Calu3 (cell line): ENCODE measurements around the gene BABAM1. TPM values are rescaled to one million over a fixed set of nuclear protein-coding genes. Genes with fewer than 3 reads are reported as not detected.

Source experiments
- BruUV-seq: library from RNA; stranded (reverse); fragments of 400-500 nt; replicated peaks from 2 replicates; lab custom pipeline; 2021; lab: Mats Ljungman, UMichigan
- CTCF ChIA-PET: fragments of 300-600 bp; sonication (Branson Sonifier 250); formaldehyde crosslinking; loops from one replicate; lab custom pipeline; 2022; ENCODE audit warnings: antibody characterized with exemption; lab: Charles Lee
- DNase-seq: peaks from one replicate; pipeline ENCODE4 v3.0.0; 2022
- H3K27ac Mint-ChIP-seq: one replicate; pipeline ENCODE4 v1.8.0; 2022; ENCODE audit warnings: mixed read lengths; ENCODE audit not compliant: unreplicated experiment
- H3K27me3 Mint-ChIP-seq: one replicate; pipeline ENCODE4 v1.8.0; 2022; ENCODE audit warnings: mixed read lengths; ENCODE audit not compliant: unreplicated experiment
- H3K36me3 Mint-ChIP-seq: one replicate; pipeline ENCODE4 v1.8.0; 2022; ENCODE audit warnings: mild to moderate bottlenecking, moderate library complexity, mixed read lengths; ENCODE audit not compliant: insufficient read depth, unreplicated experiment
- H3K4me1 Mint-ChIP-seq: one replicate; pipeline ENCODE4 v1.8.0; 2022; ENCODE audit warnings: mild to moderate bottlenecking, low read depth, mixed read lengths; ENCODE audit not compliant: unreplicated experiment
- H3K4me3 Mint-ChIP-seq: one replicate; pipeline ENCODE4 v1.8.0; 2022; ENCODE audit warnings: mild to moderate bottlenecking, low read depth, moderate library complexity, mixed read lengths; ENCODE audit not compliant: unreplicated experiment
- H3K9me3 Mint-ChIP-seq: one replicate; pipeline ENCODE4 v1.8.0; 2022; ENCODE audit warnings: low read depth, mixed read lengths; ENCODE audit not compliant: unreplicated experiment
- intact Hi-C: fragments of 100-400 bp; cut with micrococcal nuclease; formaldehyde crosslinking; loops from one replicate; pipeline ENCODE4 v1.10.0; 2022; ENCODE audit not compliant: unreplicated experiment
- total RNA-seq: library from RNA; stranded (reverse); gene quantifications from 2 replicates; pipeline ENCODE4 v1.2.3, GENCODE V29; 2022
- TF ChIP-seq, protein P1 (sequence below): fragments of 200-600 bp; IDR thresholded peaks from one replicate; pipeline ENCODE4 v1.8.0; 2022; ENCODE audit warnings: antibody characterized with exemption; ENCODE audit not compliant: unreplicated experiment

Gene BABAM1
- total RNA-seq, 1 experiment from 2014 or later, result 75.2 TPM

DNA sequence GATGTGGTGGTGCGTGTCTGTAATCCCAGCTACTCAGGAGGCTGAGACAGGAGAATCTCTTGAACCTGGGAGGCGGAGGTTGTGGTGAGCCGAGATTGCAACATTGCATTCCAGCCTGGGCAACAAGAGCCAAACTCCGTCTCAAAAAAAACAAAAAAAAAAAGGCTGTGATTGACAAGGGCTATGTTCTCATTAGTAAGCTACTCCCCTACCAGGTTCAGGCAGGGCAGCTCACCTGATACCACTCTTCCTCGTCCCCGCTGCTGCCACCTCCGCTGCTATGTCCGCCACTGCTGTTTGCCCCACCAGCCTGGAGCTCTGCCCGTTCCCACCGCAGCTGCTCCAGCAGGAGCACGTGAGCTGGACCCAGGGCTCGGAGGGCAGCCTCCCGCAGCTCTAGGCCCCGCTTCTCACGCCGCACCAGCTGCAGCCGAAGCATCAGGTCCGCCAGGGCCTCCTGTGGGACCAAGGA lies 12.1 kb upstream of the BABAM1 start:
- H3K27ac Mint-ChIP-seq, result peak overlapping the region; percentile 42
- CTCF ChIA-PET, result interaction anchor here (0.7 kb wide), 1 partner anchor 1010 kb away, joined by 4 read pairs; no protein-coding TSS in a partner anchor
- no peaks in the 10 kb centered on the region for H3K36me3 Mint-ChIP-seq
- H3K4me3 Mint-ChIP-seq, result no peak overlapping the region
- no peaks in the 10 kb centered on the region for H3K27me3 Mint-ChIP-seq
- no peaks in the 10 kb centered on the region for H3K9me3 Mint-ChIP-seq
- BruUV-seq, result no TSS peak
- H3K4me1 Mint-ChIP-seq, result peaks cover 8% of the 10 kb centered on the region
- TF ChIP-seq, protein P1, sequence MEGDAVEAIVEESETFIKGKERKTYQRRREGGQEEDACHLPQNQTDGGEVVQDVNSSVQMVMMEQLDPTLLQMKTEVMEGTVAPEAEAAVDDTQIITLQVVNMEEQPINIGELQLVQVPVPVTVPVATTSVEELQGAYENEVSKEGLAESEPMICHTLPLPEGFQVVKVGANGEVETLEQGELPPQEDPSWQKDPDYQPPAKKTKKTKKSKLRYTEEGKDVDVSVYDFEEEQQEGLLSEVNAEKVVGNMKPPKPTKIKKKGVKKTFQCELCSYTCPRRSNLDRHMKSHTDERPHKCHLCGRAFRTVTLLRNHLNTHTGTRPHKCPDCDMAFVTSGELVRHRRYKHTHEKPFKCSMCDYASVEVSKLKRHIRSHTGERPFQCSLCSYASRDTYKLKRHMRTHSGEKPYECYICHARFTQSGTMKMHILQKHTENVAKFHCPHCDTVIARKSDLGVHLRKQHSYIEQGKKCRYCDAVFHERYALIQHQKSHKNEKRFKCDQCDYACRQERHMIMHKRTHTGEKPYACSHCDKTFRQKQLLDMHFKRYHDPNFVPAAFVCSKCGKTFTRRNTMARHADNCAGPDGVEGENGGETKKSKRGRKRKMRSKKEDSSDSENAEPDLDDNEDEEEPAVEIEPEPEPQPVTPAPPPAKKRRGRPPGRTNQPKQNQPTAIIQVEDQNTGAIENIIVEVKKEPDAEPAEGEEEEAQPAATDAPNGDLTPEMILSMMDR, result no peak
- DNase-seq, result peak; percentile 40
- intact Hi-C loops, result no loop called here

DNA sequence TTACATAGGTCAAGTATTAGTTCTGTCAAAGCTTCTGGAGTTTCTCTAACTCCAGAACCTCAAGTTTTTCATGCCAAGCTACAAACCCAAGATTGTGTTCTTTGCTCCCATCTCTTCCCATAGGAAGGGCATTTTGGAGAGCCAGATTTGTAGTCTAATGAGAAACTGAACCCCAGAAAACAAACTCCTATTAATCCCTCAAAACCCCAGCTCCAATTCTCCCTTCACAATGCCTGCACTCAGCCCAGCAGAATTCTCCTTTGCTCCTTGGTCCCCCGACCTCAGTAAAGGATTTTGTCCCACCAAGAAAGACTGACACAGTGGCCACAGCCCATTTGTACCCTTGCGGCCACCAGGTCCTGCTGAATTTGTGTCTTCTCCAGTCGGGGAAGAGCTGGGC lies 11.1 kb upstream of the BABAM1 start:
- CTCF ChIA-PET, result interaction anchor here (0.6 kb wide), 1 partner anchor 52 kb away, joined by 4 read pairs; no protein-coding TSS in a partner anchor
- BruUV-seq, result no TSS peak
- no peaks in the 10 kb centered on the region for H3K36me3 Mint-ChIP-seq
- no peak overlapping the region for H3K4me3 Mint-ChIP-seq
- no peak overlapping the region for H3K27ac Mint-ChIP-seq
- TF ChIP-seq, protein P1, result no peak
- no peak for DNase-seq
- intact Hi-C loops, result no loop called here
- no peaks in the 10 kb centered on the region for H3K9me3 Mint-ChIP-seq
- H3K27me3 Mint-ChIP-seq, result no peaks in the 10 kb centered on the region
- H3K4me1 Mint-ChIP-seq, result peaks cover 16% of the 10 kb centered on the region

DNA sequence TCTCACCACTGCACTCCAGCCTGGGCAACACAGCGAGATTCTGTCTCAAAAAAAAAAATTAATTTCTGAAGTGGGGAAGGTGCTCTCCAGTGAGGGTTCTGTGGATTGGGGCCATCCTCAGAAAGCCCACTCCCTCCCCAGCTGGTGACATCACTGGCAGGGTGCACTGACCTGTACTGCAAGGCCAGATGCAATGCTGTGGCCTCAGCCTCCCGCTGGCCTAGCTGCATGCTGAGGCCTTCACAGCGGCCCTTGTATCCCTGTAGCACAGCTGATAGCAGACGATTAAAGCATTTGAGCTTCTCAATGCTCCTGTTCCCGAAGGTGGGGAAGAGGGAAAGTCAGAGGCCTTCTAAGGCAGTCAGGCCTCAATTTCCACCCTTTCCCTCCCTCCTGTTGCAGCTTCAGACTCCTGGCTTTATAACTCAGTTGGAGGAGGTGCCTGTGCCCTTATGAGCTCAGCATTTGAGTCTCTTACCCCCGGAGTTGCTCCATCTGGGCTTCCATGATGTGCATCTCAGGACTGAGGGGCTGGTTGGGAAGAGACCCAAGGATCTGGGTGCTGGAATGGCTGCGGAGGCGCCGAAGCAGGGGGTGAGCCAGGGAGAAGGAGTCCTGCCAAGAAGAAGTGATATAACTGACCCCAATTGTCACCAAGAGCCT lies 8.0 kb upstream of the BABAM1 start:
- Mint-ChIP-seq H3K9me3 (no peaks in the 10 kb centered on the region), H3K4me1 (peaks cover 17% of the 10 kb centered on the region), H3K27me3 (no peaks in the 10 kb centered on the region), H3K36me3 (no peaks in the 10 kb centered on the region), H3K27ac (no peak overlapping the region), H3K4me3 (no peak overlapping the region)
- intact Hi-C loops, result no loop called here
- CTCF ChIA-PET, result no interaction called here
- BruUV-seq, result no TSS peak
- no peak for DNase-seq
- TF ChIP-seq, protein P1, result no peak

DNA sequence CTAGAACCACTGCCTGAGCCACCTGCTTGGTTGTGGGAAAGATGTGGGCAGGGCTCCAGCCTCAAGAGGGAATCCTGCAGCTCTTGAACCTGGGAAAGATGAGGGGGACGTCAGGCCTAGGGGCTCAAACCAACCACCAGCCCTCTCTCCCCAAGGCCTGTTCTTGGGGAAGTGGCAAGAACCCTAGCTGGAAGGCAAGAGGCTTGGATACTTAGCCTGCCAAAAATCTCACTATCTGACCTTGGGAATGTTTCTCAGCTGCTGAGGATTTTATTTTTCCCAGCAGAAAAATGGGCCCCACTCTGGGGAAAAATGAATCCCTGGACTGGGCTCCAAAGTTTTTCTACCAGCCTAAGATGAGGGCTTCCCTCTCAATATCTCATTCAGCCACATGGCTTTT lies 7.3 kb upstream of the BABAM1 start:
- H3K9me3 Mint-ChIP-seq, result no peaks in the 10 kb centered on the region
- no peaks in the 10 kb centered on the region for H3K27me3 Mint-ChIP-seq
- H3K27ac Mint-ChIP-seq, result no peak overlapping the region
- CTCF ChIA-PET, result interaction anchor here (1.4 kb wide), 1 partner anchor 11 kb away, joined by 4 read pairs; no protein-coding TSS in a partner anchor
- TF ChIP-seq, protein P1, result no peak
- no peak for DNase-seq
- intact Hi-C loops, result no loop called here
- no TSS peak for BruUV-seq
- H3K4me3 Mint-ChIP-seq, result no peak overlapping the region
- H3K4me1 Mint-ChIP-seq, result peaks cover 20% of the 10 kb centered on the region
- H3K36me3 Mint-ChIP-seq, result no peaks in the 10 kb centered on the region
